ENCODE results near the gene ZBED4.

- no peak for TF ChIP-seq CTCF (IDR thresholded peaks at IDR 0.05)
- TF ChIP-seq, protein P1, sequence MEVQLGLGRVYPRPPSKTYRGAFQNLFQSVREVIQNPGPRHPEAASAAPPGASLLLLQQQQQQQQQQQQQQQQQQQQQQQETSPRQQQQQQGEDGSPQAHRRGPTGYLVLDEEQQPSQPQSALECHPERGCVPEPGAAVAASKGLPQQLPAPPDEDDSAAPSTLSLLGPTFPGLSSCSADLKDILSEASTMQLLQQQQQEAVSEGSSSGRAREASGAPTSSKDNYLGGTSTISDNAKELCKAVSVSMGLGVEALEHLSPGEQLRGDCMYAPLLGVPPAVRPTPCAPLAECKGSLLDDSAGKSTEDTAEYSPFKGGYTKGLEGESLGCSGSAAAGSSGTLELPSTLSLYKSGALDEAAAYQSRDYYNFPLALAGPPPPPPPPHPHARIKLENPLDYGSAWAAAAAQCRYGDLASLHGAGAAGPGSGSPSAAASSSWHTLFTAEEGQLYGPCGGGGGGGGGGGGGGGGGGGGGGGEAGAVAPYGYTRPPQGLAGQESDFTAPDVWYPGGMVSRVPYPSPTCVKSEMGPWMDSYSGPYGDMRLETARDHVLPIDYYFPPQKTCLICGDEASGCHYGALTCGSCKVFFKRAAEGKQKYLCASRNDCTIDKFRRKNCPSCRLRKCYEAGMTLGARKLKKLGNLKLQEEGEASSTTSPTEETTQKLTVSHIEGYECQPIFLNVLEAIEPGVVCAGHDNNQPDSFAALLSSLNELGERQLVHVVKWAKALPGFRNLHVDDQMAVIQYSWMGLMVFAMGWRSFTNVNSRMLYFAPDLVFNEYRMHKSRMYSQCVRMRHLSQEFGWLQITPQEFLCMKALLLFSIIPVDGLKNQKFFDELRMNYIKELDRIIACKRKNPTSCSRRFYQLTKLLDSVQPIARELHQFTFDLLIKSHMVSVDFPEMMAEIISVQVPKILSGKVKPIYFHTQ (CRISPR knock-in tag; IDR thresholded peaks at IDR 0.05), result no peak
- TF ChIP-seq MAX (CRISPR knock-in tag; IDR thresholded peaks at IDR 0.05), result no peak
- TF ChIP-seq SMAD3 (CRISPR knock-in tag; IDR thresholded peaks at IDR 0.05; ENCODE audit: borderline replicate concordance), result no peak
- no peak for TF ChIP-seq HMGXB4 (CRISPR knock-in tag; IDR thresholded peaks at IDR 0.05)
- TF ChIP-seq FOXJ3 (CRISPR knock-in tag; IDR thresholded peaks at IDR 0.05; ENCODE audit: borderline replicate concordance), result no peak
- TF ChIP-seq NR2C2 (CRISPR knock-in tag; IDR thresholded peaks at IDR 0.05), result no peak
- TF ChIP-seq USF2 (CRISPR knock-in tag; IDR thresholded peaks at IDR 0.05), result no peak
- no peak for TF ChIP-seq ATF3 (CRISPR knock-in tag; conservative IDR thresholded peaks at IDR 0.05)
These were observed 3.4 kb upstream of the ZBED4 start for GRCh38 chr22:49850021-49850911.
